ENCODE results near the gene DBET.
"Not testable (repeated sequence)": the region's sequence is repeated elsewhere in the genome, so short reads cannot be mapped to it uniquely, and the experiment has no call there.

The DBET gene

DNA sequence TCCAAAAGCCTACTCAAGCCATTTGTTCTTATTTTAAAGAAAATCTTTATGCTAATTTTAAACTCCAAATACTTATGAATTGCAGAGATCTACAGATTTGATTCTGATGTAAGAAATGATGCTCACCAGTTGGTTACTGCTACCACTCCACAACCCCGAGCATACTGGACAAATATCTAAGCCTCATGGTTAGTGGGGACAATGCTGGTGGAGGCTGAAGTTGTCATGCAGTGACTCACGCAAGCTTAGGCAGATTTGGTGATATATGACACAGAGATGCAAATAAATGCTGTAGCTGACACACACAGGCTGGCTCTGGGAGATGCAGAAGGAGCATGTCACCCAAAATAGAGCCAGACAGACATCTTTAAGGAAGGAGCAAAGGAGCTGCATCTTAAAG lies 35.3 kb downstream of the DBET start:
- not testable (repeated sequence) for H3K27ac ChIP-seq

DNA sequence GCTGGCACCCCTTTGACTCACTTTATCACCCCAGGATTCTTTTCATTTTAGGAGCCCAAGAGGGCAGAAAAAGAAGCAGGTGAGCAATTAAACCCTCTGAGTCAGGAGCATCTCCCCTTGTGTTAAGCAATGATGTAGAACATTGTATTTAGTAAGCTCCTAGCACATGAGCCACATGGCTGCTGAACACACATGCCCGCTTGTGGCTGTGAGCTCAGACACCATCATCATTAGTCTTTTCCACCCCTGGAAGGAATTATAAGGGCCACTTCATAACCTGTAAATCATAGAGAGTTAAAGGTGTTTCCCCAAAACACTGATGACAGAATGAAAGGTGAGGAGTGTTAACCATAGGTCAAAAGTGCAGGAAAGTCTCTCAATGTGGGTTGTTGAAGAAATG lies 37.2 kb downstream of the DBET start:
- not testable (repeated sequence) for H3K27ac ChIP-seq

GRCh38 chr4:190106191-190106590 lies 41.9 kb downstream of the DBET start:
- not testable (repeated sequence) for H3K27ac ChIP-seq

DNA sequence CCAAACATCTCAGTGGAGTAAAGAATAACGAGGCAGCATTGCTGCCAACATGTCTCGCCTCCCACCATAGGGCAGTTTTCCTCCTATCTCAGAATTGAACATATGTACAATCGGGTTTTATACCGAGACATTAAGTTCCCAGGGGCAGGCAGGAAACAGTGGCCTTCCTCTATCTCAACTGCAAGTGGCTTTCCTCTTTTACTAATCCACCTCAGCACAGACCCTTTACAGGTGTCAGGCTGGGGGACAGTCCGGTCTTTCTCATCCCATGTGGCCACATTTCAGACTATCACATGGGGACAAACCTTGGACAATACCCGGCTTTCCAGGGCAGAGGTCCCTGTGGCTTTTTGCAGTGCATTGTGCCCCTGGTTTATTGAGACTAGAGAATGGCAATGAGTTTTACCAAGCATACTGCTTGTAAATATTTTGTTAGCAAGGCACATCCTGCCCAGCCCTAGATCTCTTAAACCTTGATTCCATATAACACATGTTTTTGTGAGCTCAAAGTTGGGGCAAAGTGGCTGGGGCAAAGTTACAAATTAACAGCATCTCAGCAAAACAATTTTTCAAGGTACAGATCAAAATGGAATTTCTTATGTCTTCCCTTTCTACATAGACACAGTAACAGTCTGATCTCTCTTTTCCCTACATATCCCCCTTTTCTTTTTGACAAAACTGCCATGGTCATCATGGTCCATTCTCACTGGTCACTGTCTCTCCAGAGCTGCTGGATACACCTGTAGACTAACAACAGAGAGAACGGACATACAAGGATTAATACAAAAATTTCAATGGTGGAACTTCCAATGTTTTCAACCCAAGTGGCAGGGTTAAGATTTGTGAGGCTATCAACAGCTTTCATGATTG lies 42.5 kb downstream of the DBET start:
- not testable (repeated sequence) for H3K27ac ChIP-seq

DNA sequence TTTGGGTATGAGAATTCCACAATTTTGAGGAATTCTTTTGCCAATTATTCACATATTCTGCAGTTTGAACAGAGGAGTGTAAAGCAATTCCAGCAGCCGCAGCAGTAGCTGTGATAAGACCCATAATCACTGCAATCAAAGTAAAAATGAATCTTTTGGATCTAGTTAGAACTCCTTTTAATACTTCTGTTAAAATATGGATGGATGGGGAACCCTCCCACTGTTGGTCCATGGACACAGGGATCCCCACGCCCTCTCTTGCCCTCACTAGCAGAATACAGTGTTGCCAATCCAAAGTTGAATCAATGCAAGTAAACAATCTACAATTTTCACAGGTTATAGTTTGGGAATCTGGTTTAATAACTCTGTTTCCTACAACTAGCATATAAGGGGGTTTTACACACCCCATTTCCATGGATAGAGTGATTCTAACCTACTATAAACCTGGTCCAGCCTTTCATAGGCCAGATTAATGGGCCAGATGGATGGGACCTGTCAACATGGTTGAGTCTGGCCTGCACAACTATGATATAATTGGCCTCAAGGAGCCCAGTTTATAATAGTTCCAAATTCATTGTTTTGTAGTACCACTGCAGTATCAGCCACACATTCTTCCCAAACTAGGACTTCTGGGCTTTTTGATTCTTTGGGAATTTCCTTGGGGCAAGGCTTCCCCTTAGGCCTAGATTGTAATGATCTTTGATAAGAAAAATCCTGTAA lies 43.6 kb downstream of the DBET start:
- not testable (repeated sequence) for H3K27ac ChIP-seq

DNA sequence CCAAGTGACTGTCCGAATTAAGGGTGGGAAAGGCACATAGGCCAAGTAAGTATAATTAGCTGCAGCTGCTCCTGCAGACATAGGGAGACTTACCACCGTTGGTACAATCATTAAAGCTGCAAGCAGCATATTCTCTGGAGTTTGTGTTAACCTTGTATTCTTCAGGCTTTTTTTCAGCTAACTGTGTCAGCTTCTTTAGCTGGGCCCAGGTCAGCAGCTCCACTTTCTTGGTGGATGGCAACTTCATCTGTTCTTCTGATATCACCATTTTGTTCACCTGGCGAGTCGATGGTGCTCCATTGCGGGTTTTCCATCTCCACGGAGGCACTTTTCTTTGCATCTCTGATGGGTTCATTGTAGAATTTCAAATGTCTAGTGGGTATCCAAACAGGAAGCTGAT lies 44.5 kb downstream of the DBET start:
- not testable (repeated sequence) for H3K27ac ChIP-seq

- not testable (repeated sequence) for H3K27ac ChIP-seq
Measured at GRCh38 chr4:190109390-190110011, 45.2 kb downstream of the DBET start.

DNA sequence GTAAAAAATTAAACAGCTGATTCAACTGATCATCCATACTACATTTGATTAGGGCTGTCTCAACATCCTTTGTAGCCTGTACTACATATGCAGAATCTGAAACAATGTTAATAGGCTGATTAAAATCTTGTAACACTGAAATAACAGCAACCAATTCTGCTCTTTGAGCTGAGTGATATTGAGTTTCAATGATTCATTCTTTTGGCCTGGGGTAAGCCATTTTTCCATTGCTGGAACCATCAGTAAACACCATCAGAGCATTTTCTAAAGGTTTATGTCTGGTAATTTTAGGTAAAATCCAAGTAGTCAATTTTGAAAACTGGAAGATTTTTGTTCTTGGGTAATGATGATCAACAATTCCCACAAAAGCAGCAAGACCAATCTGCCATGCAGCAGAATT lies 45.7 kb downstream of the DBET start:
- not testable (repeated sequence) for H3K27ac ChIP-seq

DNA sequence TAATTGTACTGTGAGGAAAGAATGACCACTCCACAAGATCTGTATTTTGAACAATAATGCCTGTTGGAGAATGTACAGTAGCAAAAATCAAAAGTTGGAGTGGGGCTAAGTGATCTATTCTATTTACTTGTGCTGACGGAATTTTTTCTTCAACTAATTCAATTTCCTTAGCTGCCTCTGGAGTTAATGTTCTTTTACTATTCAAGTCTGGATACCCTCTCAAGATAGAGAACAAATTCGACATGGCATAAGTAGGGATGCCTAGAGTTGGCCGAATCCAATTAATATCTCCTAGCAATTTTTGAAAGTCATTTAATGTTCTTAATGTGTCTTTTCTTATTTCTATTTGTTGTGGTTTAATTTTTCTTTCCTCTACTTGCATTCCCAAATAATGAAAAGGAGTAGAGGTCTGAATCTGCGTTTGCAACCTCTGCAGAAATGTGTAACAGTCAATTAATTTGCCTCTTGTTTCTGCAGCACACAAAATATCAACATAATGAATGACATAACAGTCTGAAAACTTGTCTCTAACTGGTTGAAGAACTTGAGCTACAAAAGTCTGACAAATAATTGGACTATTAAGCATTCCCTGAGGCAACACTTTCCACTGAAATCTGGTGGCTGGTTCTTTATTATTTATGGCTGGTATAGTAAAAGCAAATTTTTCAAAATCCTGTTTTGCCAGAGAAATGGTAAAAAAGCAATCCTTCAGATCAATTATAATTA lies 46.4 kb downstream of the DBET start:
- not testable (repeated sequence) for H3K27ac ChIP-seq

GRCh38 chr4:190112879-190113278 lies 48.6 kb downstream of the DBET start:
- not testable (repeated sequence) for H3K27ac ChIP-seq

DNA sequence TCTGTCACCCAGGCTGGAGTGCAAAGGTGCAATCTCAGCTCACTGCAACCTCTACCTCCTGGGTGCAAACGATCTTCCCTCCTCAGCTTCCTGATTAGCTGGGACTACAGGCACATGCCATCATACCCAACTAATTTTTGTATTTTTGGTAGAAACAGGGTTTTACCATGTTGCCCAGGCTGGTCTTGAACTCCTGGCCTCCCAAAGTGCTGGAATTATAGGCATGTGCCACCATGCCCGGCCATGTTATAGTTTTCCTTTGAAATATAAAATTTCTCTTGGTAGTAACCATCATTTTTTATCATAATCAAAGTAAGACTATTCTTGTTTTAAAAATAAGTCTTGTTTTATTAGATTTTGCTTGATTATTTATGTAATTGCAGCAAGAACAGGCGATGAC lies 50.7 kb downstream of the DBET start:
- H3K27ac ChIP-seq, result not testable (repeated sequence)
